PFSK-1 (cell line): ENCODE results near the gene OSBPL10.

Experiments
- POLR2AphosphoS5 ChIP-seq: IDR thresholded peaks from 2 replicates; pipeline ENCODE4 v1.6.1; 2012; ENCODE audit warnings: low read depth, mild to moderate bottlenecking, control low read depth, low read length, moderate library complexity
- REST ChIP-seq, 2 experiments: IDR thresholded peaks; 2 replicates each; pipeline versions ENCODE4 v1.6.1 to v1.8.0; 2011 to 2012; ENCODE audit warnings: low read depth in 2 of 2, low read length in 2 of 2, control low read depth in 1 of 2, inconsistent platforms in 1 of 2, mild to moderate bottlenecking in 1 of 2, moderate library complexity in 1 of 2; ENCODE audit not compliant: insufficient read depth in 1 of 2
- SIN3A ChIP-seq: IDR thresholded peaks from 2 replicates; pipeline ENCODE4 v1.6.1; 2012; ENCODE audit warnings: mild to moderate bottlenecking, low read length, moderate library complexity, borderline replicate concordance; ENCODE audit not compliant: insufficient read depth
- TAF1 ChIP-seq: IDR thresholded peaks from 2 replicates; pipeline ENCODE4 v1.6.1; 2012; ENCODE audit warnings: low read length, control low read depth, borderline replicate concordance; ENCODE audit not compliant: insufficient read depth

- no peak for TF ChIP-seq POLR2AphosphoS5
- TF ChIP-seq SIN3A = no peak
- TF ChIP-seq REST (IDR thresholded peaks at IDR 0.05; ENCODE audit: insufficient read depth in 1 of 2, low read depth in 2 of 2, low read length in 2 of 2) = no peak
- TF ChIP-seq TAF1 = no peak
Observed at GRCh38 chr3:31620656-31621055, 360.4 kb downstream of the OSBPL10 start.
